ENCODE measurements around the gene ZNG1E.
"Not testable (repeated sequence)": the region's sequence is repeated elsewhere in the genome, so short reads cannot be mapped to it uniquely, and the experiment has no call there.

The ZNG1E gene
- 3.1 to 11.0 (median 5.4) reads per million in 18 experiments for total RNA-seq

- peak; percentile 0 to 2 for DNase-seq
These were observed at the start of gene ZNG1E for GRCh38 chr9:65675589-65676021. Gene ZNG1E (plus strand): TSS chr9:65675928. CDS start chr9:65675977, 49 bp downstream.

- DNase-seq: not testable (repeated sequence)
These were observed 2.1 kb upstream of the ZNG1E start for GRCh38 chr9:65673579-65673978.

GRCh38 chr9:65675018-65675417 is 710 bp upstream of the ZNG1E start:
- not testable (repeated sequence) for DNase-seq

GRCh38 chr9:65676389-65676788 is 661 bp downstream of the ZNG1E start:
- not testable (repeated sequence) for DNase-seq

- DNase-seq: not testable (repeated sequence)
These were observed 2.8 kb downstream of the ZNG1E start for GRCh38 chr9:65678533-65678932.

- not testable (repeated sequence) for DNase-seq
These were observed 27.8 kb downstream of the ZNG1E start for GRCh38 chr9:65703550-65703949.

- DNase-seq: not testable (repeated sequence)
These were observed 38.7 kb downstream of the ZNG1E start for GRCh38 chr9:65714445-65714844.

- not testable (repeated sequence) for DNase-seq
These were observed 61.4 kb downstream of the ZNG1E start, which contains the start of gene FOXD4L4 for GRCh38 chr9:65737096-65737564. Gene FOXD4L4 (plus strand): TSS chr9:65737146. CDS start chr9:65737146, 0 bp downstream.

- not testable (repeated sequence) for DNase-seq
These were observed 62.4 kb downstream of the ZNG1E start for GRCh38 chr9:65738133-65738532.

Data from inflammatory macrophage (primary cell).